Bronchial epithelial cell (primary cell): Measurements from ENCODE around the gene SPG11. TPM values are rescaled to one million over a fixed set of nuclear protein-coding genes. Genes with fewer than 3 reads are reported as not detected.

Source experiments
- DNase-seq: peaks from one replicate; pipeline ENCODE4 v3.0.0-alpha.2; 2010; ENCODE audit warnings: low read depth
- FAIRE-seq: peaks from 2 replicates; lab custom pipeline; 2011; peaks lifted over from hg19 to GRCh38; lab: Jason Lieb, UNC
- H3K27me3 ChIP-seq: 2 replicates; pipeline ENCODE4 v1.5.1; 2011; ENCODE audit warnings: low read length; ENCODE audit not compliant: control insufficient read depth, insufficient read depth
- H3K36me3 ChIP-seq: 2 replicates; pipeline ENCODE4 v1.5.1; 2011; ENCODE audit warnings: low read length; ENCODE audit not compliant: control insufficient read depth, insufficient read depth
- H3K4me3 ChIP-seq: 2 replicates; pipeline ENCODE4 v1.5.1; 2011; ENCODE audit warnings: mild to moderate bottlenecking, low read depth, low read length, control low read depth
- CTCF ChIP-seq: IDR thresholded peaks from 2 replicates; pipeline ENCODE4 v1.5.1; 2011; ENCODE audit warnings: mild to moderate bottlenecking, moderate library complexity, low read length, control low read depth, inconsistent platforms; ENCODE audit not compliant: insufficient read depth, severe bottlenecking
- total RNA-seq: library from RNA; depleted of rRNA; stranded (reverse); fragments of >200 nt; gene quantifications from 2 replicates; pipeline ENCODE4 v1.2.1, GENCODE V29; 2014

Gene SPG11
- total RNA-seq, 1 donor from 2014 or later: 49.8 TPM

- Histone ChIP-seq H3K4me3 (no peak overlapping the region), H3K27me3 (no peaks in the 10 kb centered on the region), H3K36me3 (no peaks in the 10 kb centered on the region)
- DNase-seq (no peak), FAIRE-seq (no peak)
- TF ChIP-seq CTCF: no peak
Measured at GRCh38 chr15:44682211-44682610, 18.7 kb upstream of the SPG11 start.

GRCh38 chr15:44676676-44677075 is 13.2 kb upstream of the SPG11 start:
- no peaks in the 10 kb centered on the region for H3K36me3 ChIP-seq
- no peak for TF ChIP-seq CTCF
- H3K27me3 ChIP-seq: peaks cover 2% of the 10 kb centered on the region
- no peak overlapping the region for H3K4me3 ChIP-seq
- DNase-seq: no peak
- FAIRE-seq: no peak

GRCh38 chr15:44675911-44676310 is 12.4 kb upstream of the SPG11 start:
- Histone ChIP-seq H3K27me3 (peaks cover 2% of the 10 kb centered on the region), H3K4me3 (no peak overlapping the region), H3K36me3 (no peaks in the 10 kb centered on the region)
- FAIRE-seq: no peak
- no peak for DNase-seq
- no peak for TF ChIP-seq CTCF

- no peak for DNase-seq
- FAIRE-seq: no peak
- Histone ChIP-seq H3K27me3 (peaks cover 2% of the 10 kb centered on the region), H3K4me3 (no peak overlapping the region), H3K36me3 (no peaks in the 10 kb centered on the region)
- no peak for TF ChIP-seq CTCF
Measured at GRCh38 chr15:44673639-44674038, 10.2 kb upstream of the SPG11 start.

GRCh38 chr15:44670087-44670950 is 6.9 kb upstream of the SPG11 start:
- Histone ChIP-seq H3K4me3 (no peak overlapping the region), H3K36me3 (no peaks in the 10 kb centered on the region), H3K27me3 (peaks cover 2% of the 10 kb centered on the region)
- no peak for TF ChIP-seq CTCF
- no peak for FAIRE-seq
- no peak for DNase-seq
